Heart right ventricle (tissue), 16 donors: ENCODE measurements around the gene PIK3R6. TPM values are rescaled to one million over a fixed set of nuclear protein-coding genes. Genes with fewer than 3 reads are reported as not detected.

Source experiments
- ATAC-seq, 8 donors: fragments of 200-7000 bp; cut with Tn5 transposase; one replicate each; pipeline ENCODE4 v1.9.1; 2020; ENCODE audit warnings: mild to moderate bottlenecking in 8 of 8, moderate library complexity in 8 of 8, moderate number of reproducible peaks in 1 of 8
- DNase-seq, 2 donors: peaks; one replicate each; pipeline ENCODE4 v3.0.0-alpha.2; 2020
- H3K27ac ChIP-seq, 10 donors: fragments of 200-600 bp; sonication (generic) in 2 of 10; one replicate each; pipeline versions ENCODE4 v1.5.0 to v1.8.0; 2020 to 2022; ENCODE audit warnings: mild to moderate bottlenecking in 3 of 10
- H3K27me3 ChIP-seq, 7 donors: fragments of 200-600 bp; one replicate each; pipeline ENCODE4 v1.8.0; 2021 to 2022; ENCODE audit warnings: mild to moderate bottlenecking in 2 of 7
- H3K36me3 ChIP-seq, 9 donors: fragments of 200-600 bp; sonication (generic) in 1 of 9; one replicate each; pipeline versions ENCODE4 v1.5.0 to v1.8.0; 2020 to 2022; ENCODE audit warnings: mild to moderate bottlenecking in 2 of 9
- H3K4me1 ChIP-seq, 9 donors: fragments of 200-600 bp; sonication (generic) in 1 of 9; one replicate each; pipeline versions ENCODE4 v1.5.0 to v1.8.0; 2020 to 2022; ENCODE audit warnings: mild to moderate bottlenecking in 4 of 9
- H3K4me3 ChIP-seq, 10 donors: fragments of 200-600 bp; sonication (generic) in 2 of 10; one replicate each; pipeline versions ENCODE4 v1.5.0 to v1.8.0; 2020 to 2022; ENCODE audit warnings: mild to moderate bottlenecking in 7 of 10, moderate library complexity in 2 of 10
- H3K9me3 ChIP-seq, 11 donors: fragments of 200-600 bp in 10 of 11; sonication (generic) in 2 of 11; one replicate each; pipeline versions ENCODE4 v1.5.0 to v1.8.0; 2013 to 2022; ENCODE audit warnings: mild to moderate bottlenecking in 2 of 11, control low read depth in 1 of 11, moderate library complexity in 1 of 11
- WGBS, 2 donors: extraction: QIAGEN DNeasy Blood & Tissue Kit; methylation state at CpG; one replicate each; pipeline ENCODE4 v1.1.7; 2013; ENCODE audit warnings: inconsistent platforms in 1 of 2; 5-methylcytosine and 5-hydroxymethylcytosine counted together
- intact Hi-C, 10 donors: fragments of 100-400 bp; cut with DNase I; formaldehyde crosslinking; loops; one replicate each; pipeline versions ENCODE4 v1.11.1 to v1.14.2; 2022
- polyA plus RNA-seq, 2 donors: library from polyadenylated mRNA; stranded (reverse); fragments of 200-250 nt; gene quantifications; one replicate each; pipeline ENCODE4 v1.2.3, GENCODE V29; 2013
- total RNA-seq, 10 donors: library from RNA; stranded (reverse); fragmentation: NEBNext Ultra II Directional in 3 of 10; extraction: Animal tissue kit (Norgen Biotek cat#: 25700) in 3 of 10; gene quantifications; one replicate each; pipeline versions ENCODE4 v1.2.1 to v1.2.4, GENCODE V29; 2021 to 2023
- TF ChIP-seq, protein P1 (sequence below), 9 donors: fragments of 200-600 bp; sonication (generic) in 2 of 9; IDR thresholded peaks; one replicate each; pipeline versions ENCODE4 v1.5.0 to v1.8.0; 2021 to 2022; ENCODE audit warnings: antibody characterized with exemption in 9 of 9, mild to moderate bottlenecking in 5 of 9, moderate library complexity in 1 of 9
- donor health status: Arrhythmogenic right ventricular cardiomyopathy.
- donor health status: ischemic (EF 13 %, LVEDD 7.1; RV severe dilation, severe dysfunction).
- donor health status: healthy with polysubstance abuse.
- donor health status: DM: no; HTN: yes; CAD: no.
- donor health status: DM: no; HTN: no; CAD: no.
- donor health status: ischemic (EF 25% LVEDD 6.9; RV normal size, moderate dysfunction).
- donor health status: ischemic (EF 25% LVEDD 5.7; RV mildly dilated, moderate dysfunction).
- donor health status: healthy.
- donor health status: DM: yes; HTN: yes; CAD: no.
- donor health status: Ischemic cardiomyopathy.
- donor health status: ischemic (EF 35%, LVEDD 5.7; RV mildly dilated, moderate dysfunction).
- donor health status: nonischemic (EF 11% LVEDD 7.7; RV severe dilation, severe dysfunction).
- donor health status: DM: yes; HTN: yes; CAD: no.
- donor health status: PGD.
- donor health status: ischemic (EF 29% LVEDD 5.4; RV normal size, mild dysfunction).
- donor health status: nonischemic (EF 23%, LVEDD 6.1; RV moderate dilation, normal function).

PIK3R6 gene
- total and polyA plus RNA-seq, 12 donors: 0.32 to 3.4 (median 1.0) TPM

DNA sequence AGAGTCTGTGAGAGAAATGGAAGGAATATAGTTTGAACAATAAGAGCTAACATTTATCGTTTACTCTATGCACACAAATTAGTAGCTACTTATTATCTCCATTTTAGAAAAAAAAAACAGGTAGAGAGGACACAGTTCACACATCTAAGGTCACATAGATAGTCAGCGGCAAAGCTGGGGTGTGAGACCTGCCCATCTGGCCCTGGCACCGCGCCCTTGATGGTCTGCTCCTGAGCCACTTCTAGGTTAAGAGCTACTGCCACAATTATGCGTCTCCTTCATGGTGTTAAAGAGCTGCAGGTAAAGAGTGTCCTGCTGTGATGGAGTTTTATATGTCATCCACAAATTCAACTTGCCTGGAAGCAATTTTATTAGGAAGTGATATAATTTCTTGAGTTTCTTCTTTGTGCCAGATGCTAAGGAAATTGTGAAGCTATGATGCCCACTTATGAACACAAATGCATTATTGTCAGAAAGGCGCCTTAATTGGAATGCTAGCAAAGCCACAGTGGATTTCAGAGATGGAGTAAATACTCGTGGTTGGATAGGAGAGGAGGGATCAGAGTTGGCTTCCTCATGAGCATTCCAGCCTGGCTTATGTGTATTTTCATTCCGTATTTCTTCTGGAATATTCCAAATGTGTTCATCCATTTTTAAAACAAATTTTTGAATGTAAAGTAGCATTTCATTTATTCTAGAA is 47.0 kb downstream of the PIK3R6 start:
- Histone ChIP-seq H3K27me3 (no peaks in the 10 kb centered on the region), H3K27ac (no peak overlapping the region), H3K9me3 (peaks cover 0 to 16% (median 0%) of the 10 kb centered on the region in 11 donors), H3K36me3 (peaks cover 0 to 32% (median 0%) of the 10 kb centered on the region in 9 donors), H3K4me1 (no peaks in the 10 kb centered on the region), H3K4me3 (no peak overlapping the region)
- ATAC-seq: no peak
- 81% methylated on average over 8 of the region's 8 CpGs for WGBS, 2 donors
- intact Hi-C loops: no loop called here
- TF ChIP-seq, protein P1, sequence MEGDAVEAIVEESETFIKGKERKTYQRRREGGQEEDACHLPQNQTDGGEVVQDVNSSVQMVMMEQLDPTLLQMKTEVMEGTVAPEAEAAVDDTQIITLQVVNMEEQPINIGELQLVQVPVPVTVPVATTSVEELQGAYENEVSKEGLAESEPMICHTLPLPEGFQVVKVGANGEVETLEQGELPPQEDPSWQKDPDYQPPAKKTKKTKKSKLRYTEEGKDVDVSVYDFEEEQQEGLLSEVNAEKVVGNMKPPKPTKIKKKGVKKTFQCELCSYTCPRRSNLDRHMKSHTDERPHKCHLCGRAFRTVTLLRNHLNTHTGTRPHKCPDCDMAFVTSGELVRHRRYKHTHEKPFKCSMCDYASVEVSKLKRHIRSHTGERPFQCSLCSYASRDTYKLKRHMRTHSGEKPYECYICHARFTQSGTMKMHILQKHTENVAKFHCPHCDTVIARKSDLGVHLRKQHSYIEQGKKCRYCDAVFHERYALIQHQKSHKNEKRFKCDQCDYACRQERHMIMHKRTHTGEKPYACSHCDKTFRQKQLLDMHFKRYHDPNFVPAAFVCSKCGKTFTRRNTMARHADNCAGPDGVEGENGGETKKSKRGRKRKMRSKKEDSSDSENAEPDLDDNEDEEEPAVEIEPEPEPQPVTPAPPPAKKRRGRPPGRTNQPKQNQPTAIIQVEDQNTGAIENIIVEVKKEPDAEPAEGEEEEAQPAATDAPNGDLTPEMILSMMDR (IDR thresholded peaks at IDR 0.05): no peak
- DNase-seq: no peak

DNA sequence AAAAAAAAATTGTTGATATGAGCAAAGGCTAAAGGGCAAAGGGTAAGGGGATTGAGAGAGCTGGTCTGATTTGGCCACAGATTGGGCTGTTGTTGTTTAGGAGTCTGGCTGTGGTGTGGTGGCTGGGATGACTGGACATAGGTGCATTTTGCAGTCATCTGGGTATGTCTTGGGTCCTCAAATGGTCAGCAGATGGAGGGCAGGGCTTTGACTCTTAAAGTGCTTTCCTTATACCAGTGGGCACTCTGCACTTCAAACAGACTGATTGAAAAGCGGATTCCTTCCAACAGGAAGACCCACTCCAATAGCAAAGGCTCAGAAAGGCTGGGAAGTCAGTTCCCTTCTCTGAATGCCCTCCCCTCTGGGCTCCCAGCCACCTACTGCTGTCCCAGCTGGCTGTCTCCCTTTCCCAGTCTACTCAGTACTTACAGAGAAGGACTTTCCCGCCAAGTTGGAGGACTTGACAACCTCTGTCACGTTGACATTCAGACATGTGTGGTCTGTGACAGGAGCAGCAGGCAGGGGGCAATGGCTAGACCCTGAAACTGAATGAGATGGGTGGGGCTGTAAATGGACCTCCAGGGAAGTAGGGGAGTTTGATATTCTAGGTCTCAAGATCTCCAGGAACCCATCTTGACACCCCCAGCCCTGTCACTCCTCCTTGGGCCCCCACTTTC is 48.7 kb downstream of the PIK3R6 start:
- ATAC-seq (no peak), DNase-seq (no peak)
- no peak overlapping the region for H3K27ac ChIP-seq
- peaks cover 0 to 3% (median 0%) of the 10 kb centered on the region in 11 donors for H3K9me3 ChIP-seq
- no peaks in the 10 kb centered on the region for H3K27me3 ChIP-seq
- TF ChIP-seq, protein P1 (IDR thresholded peaks at IDR 0.05): no peak
- peaks cover 0 to 35% (median 0%) of the 10 kb centered on the region in 9 donors for H3K36me3 ChIP-seq
- WGBS, 2 donors: 31 to 41% methylated on average over 3 of the region's 3 CpGs
- no peaks in the 10 kb centered on the region for H3K4me1 ChIP-seq
- intact Hi-C loops: no loop called here
- no peak overlapping the region for H3K4me3 ChIP-seq

DNA sequence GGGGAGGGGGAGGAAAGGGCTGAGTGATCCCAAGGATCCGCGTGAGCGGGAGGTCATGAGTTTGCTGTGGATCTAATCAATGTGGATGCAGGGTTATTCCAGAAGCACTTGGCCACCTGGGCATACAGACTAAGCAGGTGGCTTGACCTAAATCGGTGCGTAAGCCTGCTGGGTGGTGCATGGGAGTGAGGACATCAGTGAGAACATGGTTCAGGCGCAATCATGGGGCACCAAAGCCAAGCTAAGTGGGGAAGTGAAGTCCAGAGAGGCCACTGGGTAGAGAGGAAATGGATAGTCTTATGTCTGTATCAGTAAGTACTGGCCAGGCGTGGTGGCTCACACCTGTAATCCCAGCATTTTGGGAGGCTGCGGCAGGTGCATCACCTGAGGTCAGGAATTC is 49.4 kb downstream of the PIK3R6 start:
- H3K27ac ChIP-seq: no peak overlapping the region
- DNase-seq: no peak
- intact Hi-C loops: no loop called here
- peaks cover 0 to 6% (median 0%) of the 10 kb centered on the region in 11 donors for H3K9me3 ChIP-seq
- WGBS, 2 donors: 91 to 92% methylated on average over 8 of the region's 8 CpGs
- no peak overlapping the region for H3K4me3 ChIP-seq
- H3K4me1 ChIP-seq: no peaks in the 10 kb centered on the region
- TF ChIP-seq, protein P1 (IDR thresholded peaks at IDR 0.05): no peak
- no peak for ATAC-seq
- H3K27me3 ChIP-seq: no peaks in the 10 kb centered on the region
- peaks cover 0 to 29% (median 0%) of the 10 kb centered on the region in 9 donors for H3K36me3 ChIP-seq

DNA sequence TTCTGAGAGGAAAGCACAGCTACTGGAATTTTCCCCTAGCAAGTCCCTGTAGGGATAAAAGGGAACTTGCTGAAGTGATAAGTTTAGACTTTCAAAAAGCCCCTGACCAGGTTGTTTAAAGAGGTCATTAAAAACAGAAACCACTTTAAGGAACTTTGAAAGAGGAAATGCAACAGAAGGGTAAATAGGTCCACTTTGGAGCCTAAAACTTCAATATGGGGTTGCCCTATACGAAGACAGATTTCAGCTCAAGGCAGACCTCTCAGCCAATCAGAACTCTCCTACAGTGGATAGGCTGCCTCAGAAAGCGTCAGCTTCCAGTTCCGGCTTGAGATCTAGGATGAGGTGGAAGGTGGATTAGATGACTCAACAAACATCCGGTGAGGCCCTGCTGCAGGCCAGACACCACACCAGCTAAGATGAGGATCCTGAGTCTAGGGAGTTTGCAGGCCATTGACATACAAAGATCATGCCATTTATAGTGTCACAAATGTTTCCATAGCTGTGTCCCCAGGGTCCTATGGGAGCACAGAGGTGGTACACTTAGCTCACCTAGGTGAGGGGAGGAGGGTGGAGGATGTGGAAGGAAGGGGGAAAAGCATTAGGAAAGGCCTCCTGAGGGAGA is 60.4 kb downstream of the PIK3R6 start:
- DNase-seq (no peak), ATAC-seq (peak in 5 of 8 donors; percentile 17 to 48 (median 20))
- Histone ChIP-seq H3K4me3 (no peak overlapping the region), H3K9me3 (peaks cover 0 to 25% (median 0%) of the 10 kb centered on the region in 11 donors), H3K4me1 (peaks cover 0 to 15% (median 0%) of the 10 kb centered on the region in 9 donors), H3K27me3 (no peaks in the 10 kb centered on the region), H3K36me3 (peaks cover 0 to 28% (median 0%) of the 10 kb centered on the region in 9 donors), H3K27ac (peak overlapping the region in 2 of 10 donors; percentile 9 to 82)
- TF ChIP-seq, protein P1 (IDR thresholded peaks at IDR 0.05): no peak
- 78 to 85% methylated on average over 4 of the region's 4 CpGs for WGBS, 2 donors
- intact Hi-C loops: loop anchor here in 4 of 10 donors (5.0 to 10.0 kb wide), 2 partner anchors 85 to 88 kb away; no protein-coding TSS in a partner anchor
